HG02759 (cell line): ENCODE data around the gene PALLD.

Experiments used
- ATAC-seq: cut with Tn5 transposase; IDR thresholded peaks from one replicate; pipeline ENCODE4 v1.9.1; 2021; ENCODE audit warnings: mild to moderate bottlenecking, moderate library complexity; ENCODE audit not compliant: unreplicated experiment

The PALLD gene

DNA sequence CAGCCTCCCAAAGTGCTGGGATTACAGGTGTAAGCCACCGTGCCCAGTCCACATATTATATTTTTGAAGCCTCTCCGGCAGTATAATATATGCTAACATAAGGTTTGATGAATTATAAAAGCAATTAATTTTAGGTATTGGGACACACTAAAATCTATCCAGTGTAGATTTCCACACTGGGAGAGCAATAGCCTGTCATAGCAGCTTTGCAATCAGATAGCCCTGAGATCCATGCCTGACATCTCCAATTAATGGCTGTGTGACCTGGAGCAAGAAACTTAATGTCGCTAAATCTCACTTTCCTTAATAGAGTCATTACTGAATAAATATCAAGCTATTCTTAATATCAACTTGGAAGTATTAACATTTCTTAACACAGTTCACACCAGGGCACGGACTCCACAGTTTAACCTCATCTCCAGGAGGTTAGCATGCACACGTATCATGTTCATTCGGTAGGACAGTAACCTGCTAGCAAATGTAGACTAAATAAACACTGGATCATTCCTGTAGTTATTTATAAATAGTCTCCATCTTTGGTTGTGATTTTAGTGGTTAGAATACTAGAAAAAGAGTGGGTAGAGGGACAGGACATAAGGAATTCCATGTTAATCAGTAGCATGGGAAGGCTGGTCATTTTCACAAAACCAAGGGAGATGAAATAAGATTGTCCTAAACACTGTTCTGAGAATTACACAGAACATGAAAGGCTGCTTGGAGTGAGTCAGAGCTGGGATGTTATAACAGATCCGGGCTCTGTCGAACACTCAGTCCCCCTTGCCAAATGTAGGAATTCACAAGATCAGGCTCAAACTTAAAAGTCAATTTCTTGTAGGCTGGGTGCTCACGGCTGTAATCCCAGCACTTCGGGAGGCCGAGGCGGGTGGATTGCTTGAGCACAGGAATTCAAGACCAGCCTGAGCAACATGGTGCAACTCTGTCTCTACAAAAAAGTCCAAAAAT lies 254.7 kb downstream of the PALLD start:
- ATAC-seq, result no peak

GRCh38 chr4:168755598-168756477 lies 259.0 kb downstream of the PALLD start:
- no peak for ATAC-seq

DNA sequence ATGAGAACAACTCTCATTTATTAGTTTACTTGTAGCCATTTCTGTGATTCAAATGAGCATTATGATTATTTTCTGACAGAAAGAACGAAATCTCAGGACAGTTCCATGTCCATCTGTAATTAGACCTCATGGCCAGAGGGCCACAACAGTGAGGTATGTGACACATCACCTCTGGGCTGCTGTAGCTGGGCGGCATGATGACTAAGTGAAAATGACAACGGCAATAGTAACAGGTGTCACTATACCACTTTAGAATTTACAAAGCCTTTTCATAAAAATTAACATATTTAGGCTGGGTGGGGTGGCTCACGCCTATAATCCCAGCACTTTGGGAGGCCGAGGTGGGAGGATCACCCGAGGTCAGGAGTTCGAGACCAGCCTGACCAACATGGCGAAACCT lies 260.6 kb downstream of the PALLD start:
- no peak for ATAC-seq

DNA sequence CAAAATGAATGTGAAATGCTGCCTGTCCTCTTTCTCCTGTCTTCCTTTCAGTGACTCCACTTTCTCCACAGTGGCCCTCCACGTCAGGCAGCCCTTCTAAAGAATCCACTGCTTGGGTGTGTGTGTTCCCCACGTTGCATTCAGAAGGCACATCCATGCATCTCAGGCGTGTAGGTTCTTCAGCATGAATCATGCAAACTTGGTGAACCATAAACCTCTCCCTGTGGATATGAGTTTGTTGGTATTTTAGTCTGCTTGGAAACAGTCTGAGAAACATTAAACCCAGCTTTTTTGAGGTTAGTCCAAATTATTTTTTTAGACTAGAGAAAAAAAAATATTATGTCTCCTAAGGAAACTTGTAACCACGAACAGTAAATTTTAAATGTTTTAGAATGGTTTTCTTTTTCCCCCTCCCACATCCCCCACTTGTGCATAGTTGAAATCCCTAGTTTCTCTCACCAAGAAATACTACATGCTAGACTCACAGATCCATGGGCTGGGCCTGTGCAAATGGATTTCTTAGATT lies 261.6 kb downstream of the PALLD start:
- no peak for ATAC-seq

DNA sequence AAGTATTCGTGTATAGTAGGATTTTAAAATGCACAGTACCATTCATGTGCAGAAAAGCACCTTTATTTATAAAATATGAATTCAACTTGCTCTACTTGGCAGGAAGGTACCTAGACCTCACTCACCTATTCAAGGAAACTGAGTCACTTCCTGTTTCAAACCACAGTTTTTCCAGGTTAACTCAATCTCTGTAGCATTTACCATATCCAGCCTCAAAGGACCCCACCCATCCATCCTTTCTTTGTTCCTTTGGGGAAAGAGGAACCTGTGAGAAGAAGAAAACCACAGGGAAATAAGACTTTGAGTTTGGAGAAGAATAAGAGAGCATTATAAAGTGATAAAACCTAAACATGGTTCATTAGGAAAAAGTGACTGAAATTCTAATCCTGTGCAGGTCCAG lies 262.5 kb downstream of the PALLD start:
- no peak for ATAC-seq

DNA sequence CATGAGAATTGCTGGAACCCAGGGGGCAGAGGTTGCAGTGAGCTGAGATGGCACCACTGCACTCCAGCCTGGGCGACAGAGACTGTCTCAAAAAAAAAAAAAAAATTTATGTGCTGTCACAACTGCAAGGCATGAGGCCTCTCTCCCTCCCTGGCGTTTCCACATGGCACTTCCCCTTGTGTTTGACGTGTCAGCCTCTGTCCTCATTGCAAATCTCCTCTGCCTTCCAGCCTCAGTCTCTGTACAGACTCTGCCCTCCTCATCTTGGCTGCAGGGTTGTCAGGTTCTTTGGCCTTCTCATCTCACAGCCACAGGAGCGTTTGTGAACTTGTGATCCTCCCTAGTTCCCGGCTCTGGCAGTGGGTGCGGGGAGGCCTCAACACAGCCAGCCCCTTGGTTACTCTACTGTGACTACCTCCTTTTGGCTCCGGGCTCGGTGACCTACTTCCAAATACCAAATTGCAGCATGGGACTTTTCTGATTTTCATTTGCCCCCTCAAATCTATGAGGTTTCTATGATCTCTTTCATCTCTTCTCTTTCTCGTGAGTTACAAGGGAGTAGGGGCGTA lies 263.2 kb downstream of the PALLD start:
- ATAC-seq, result no peak

GRCh38 chr4:168761066-168761465 lies 264.2 kb downstream of the PALLD start:
- ATAC-seq, result no peak

DNA sequence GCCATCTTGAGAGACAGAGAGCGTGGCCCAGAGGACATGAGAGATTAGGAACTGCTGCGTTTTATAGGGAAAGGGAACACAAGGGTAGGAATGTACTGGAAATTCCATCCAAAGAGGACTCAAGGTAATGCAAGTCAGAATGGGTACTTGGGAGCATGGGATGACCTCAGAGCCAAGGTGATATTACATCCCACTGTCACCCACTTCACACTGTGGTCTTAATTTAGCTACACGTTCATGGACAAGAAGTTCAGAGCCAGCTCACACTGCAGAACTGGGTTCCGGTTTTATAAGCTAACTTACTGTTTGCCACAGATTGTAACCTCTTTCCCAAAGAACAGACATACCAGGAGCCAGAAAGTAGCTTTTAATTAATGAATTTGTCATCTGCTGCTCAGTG lies 268.5 kb downstream of the PALLD start:
- ATAC-seq, result no peak

DNA sequence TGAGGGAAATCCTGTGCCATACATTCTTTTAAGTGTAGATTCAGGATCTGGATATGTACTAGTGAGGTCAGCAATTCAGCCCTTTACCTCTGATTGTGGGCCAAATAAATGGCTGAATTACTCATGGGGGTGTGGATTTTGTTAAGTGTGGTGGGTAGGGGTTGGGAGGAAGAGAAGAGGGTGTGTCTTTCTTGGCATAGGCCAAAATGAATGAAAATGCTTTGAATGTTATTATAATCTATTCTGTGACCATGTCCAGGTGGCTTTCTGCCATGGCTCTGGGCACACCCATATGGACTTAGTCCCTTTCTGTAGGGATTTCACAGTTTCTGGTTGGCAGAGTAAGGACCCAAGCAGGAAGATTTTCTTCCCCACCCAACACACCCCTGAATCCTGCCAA lies 268.9 kb downstream of the PALLD start:
- no peak for ATAC-seq

- ATAC-seq, result no peak
These were observed 269.9 kb downstream of the PALLD start for GRCh38 chr4:168766604-168767316.

- ATAC-seq, result no peak
These were observed 272.6 kb downstream of the PALLD start for GRCh38 chr4:168769416-168769815.

DNA sequence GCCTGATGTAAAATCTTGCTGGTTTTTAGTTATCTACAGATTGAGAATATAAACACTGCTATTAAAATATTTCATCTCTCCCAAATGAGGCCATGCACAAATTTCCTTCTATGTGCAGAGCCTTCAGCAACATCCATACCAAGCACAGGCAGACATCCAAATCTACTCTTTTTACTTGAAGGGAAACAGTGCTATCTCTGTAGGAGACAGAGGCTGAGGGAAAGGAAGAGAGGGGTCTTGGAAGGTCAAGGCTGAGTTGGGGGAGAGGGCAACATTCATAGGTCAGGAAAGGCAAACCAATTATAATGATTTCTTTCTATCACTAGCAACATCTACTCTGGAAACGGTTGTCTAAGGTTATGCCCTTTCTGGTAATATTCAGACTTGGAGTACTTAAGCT lies 273.0 kb downstream of the PALLD start:
- no peak for ATAC-seq

- no peak for ATAC-seq
These were observed 274.4 kb downstream of the PALLD start for GRCh38 chr4:168771251-168771650.

DNA sequence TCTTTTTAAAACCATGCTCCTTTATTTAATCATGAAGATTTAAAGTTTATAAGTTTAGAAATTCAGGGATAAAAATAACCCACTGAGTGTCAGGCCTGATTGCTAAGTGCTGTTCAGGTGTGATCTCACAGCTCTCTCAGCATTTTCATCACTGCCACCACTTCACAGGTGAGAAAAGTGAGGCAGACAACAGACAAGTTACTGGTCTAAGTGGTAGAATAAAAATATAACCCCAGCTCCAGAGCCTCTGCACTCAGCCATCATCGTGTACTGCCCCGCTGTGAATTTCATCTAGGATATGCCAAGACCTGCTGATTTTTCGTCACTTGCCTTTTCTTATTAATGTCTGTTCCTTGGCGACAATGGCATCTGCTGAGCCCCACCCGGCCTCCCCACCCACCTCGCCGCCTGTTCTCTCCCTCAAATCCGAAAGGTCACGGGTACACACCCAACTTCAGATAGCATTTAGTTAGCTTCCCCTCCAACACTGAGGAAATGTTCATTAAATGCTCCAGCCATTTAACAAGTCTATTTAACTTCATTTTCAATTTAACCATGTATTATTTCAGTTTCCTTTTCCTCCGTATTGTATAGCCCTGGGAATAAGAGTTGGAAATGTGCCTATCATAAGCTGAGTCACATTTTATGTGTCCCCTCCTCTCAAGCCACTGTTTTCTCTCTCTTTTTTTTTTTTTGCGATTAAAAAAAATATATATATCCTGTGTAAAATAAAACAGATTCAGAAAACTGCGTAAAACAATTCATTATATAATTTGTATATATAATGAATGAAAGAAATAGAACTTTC lies 276.7 kb downstream of the PALLD start:
- ATAC-seq, result no peak

DNA sequence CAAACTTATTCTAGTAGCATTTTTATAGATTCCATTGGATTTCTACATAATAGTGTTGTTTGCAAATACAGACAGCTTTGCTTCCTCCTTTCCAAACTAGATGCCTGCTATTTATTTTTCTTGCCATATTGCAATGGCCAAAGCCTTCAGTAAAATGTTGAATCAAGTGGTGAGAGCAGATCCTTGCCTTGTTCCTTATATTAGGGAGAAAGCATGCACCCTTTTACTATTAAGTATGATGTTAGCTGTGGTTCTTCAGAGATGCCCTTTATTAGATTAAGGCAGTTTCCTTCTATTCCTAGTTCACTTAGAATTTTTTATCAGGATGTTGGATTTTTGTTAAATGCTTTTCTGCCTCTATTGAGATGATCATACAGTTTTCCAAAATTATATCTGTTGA lies 279.5 kb downstream of the PALLD start:
- ATAC-seq, result no peak

DNA sequence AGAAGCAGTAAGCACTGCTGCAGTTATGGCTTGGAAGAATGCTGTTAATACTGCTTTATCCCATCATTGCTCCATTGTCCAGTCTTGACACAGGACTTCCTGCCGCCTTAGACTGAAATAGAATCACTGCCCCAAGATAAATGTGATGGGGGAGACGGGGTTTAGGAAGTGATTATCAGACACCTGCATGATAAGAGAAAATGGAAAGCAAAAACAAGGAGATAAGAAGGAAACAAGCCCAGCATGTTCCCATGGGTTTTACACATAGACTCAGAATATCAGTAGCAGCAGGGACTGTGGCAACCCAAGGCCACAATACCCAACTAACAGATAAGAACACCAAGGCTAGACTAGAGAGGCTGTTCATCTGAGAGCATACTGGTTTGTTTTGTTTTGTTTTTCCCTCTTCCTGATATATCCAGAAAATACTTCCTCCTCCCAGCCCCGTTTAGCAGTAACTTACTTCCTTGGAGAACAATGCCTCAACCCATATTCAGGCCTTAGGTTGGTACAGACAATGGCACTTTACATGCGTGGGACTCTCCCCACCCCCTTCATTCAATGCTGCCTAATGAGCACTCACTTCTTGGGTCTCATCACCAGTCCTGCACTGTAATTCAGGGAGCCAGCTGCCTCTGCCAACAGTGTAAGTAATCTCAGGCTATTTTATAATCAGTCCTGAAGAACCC lies 280.6 kb downstream of the PALLD start:
- ATAC-seq, result no peak

GRCh38 chr4:168781341-168781740 lies 284.5 kb downstream of the PALLD start:
- no peak for ATAC-seq

- no peak for ATAC-seq
These were observed 285.1 kb downstream of the PALLD start for GRCh38 chr4:168781926-168782325.

DNA sequence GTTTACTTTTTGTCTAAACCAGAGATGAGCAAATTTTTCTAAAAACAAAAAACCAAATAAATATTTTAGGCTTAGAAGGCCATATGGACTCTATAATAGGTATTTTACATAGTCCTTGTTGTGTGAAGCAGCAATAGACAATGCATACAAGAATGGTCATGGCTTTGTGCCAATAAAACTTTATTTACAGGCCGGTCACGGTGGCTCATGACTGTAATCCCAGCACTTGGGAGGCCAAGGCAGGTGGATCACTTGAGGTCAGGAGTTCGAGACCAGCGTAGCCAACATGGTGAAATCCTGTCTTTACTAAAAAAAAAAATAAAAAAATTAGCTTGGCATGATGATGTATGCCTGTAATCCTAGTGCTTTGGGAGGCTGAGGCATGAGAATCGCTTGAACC lies 285.6 kb downstream of the PALLD start:
- ATAC-seq, result no peak
